Erythroblast (primary cell): ENCODE measurements around the gene PRIMA1.

Experiments
- DNase-seq, 2 experiments: peaks; one replicate each; lab custom pipeline; 2025; lab: John Stamatoyannopoulos, UW
- GATA1 ChIP-seq: IDR thresholded peaks from 2 replicates; pipeline ENCODE4 v1.6.1; 2011; ENCODE audit warnings: low read depth, mild to moderate bottlenecking, control low read depth, low read length, moderate library complexity
- POLR2A ChIP-seq: IDR thresholded peaks from 2 replicates; pipeline ENCODE4 v1.6.1; 2011; ENCODE audit warnings: mild to moderate bottlenecking, low read length

Gene PRIMA1

DNA sequence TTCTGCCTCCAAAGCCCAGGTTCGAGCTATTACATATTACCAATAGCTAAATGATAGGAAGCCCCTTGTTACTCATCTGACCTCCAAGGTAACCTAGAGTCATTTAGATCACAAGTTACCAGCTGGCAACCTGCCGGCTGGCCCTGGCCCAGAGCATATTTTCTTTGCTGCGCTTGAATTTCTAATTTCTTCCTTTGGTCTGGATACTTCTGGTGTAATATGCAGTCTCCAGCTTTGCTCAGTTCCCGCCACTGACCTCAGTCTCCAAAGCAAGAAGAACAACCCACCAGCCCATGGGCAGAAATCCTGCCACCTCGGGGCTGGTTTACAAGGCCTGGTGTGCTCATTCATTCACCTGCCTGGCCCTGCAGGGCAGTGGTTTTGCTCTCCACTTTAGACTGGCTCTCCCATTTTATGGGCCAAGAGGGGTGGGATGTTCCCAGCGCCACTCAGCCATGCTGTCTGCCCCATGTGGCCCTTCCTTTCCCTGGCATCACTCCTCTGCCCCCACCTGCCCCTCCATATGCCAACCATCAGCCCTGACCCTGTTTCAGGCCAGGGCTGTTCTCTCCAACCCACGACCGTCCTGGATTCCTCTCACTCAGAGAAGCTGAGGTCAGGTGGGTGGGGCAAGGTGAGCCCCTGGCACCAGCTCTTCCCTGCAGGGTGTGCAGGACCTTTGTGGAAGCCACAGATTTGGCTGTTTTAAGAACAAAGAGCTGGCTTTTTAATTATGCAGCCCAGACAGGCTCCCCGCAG lies 76.0 kb downstream of the PRIMA1 start:
- TF ChIP-seq GATA1: no peak
- TF ChIP-seq POLR2A: no peak
- no peak for DNase-seq

GRCh38 chr14:93709249-93709648 lies 79.0 kb downstream of the PRIMA1 start:
- TF ChIP-seq POLR2A (no peak), GATA1 (no peak)

DNA sequence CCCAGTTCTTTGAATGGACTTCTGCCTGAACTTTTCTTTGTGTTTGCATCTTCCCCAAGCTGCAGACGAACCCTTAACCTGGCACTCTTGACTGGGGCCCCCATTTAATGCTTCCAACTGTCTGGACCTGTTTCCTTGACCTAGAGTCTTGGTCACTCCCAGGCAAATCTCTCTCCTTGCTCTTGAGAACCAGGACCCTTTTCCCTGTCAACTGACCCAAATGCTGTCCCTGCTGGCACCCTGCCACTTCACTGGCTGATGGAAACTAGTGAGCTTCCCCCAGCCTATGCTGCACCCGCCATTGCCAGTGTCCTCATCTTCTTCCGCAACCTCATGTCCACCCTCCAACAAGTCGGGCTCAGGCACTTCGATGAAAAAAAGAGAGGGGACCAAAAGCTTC lies 79.5 kb downstream of the PRIMA1 start:
- no peak for DNase-seq
- TF ChIP-seq GATA1 (no peak), POLR2A (no peak)

More at GRCh38 chr14:93709249-93709648, 79.0 kb downstream of the PRIMA1 start:
- no peak for DNase-seq

DNA sequence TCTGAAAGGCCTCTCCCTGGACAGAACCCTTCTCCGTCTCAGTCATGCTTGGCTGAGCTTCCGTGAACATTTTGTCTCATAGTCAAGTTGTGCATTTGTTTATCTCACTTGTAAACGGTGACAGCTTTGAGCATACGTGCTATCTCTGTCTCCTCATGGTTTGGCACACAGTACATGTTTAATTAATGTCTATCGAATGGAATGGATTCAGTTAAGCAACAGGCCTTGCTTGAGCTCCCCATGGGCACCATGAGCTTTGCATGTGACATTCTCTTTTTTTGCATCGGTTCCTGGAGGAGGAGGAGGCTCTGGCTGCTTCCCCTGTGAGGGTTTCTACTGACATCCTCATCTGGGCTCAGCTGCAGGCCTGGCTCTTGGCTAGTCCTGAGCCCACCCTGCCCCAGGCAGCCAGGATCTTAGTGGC lies 80.0 kb downstream of the PRIMA1 start:
- DNase-seq: no peak
- no peak for TF ChIP-seq POLR2A
- TF ChIP-seq GATA1: no peak

- no peak for DNase-seq
- TF ChIP-seq GATA1: no peak
- no peak for TF ChIP-seq POLR2A
Observed at GRCh38 chr14:93707475-93707874, 80.8 kb downstream of the PRIMA1 start.

DNA sequence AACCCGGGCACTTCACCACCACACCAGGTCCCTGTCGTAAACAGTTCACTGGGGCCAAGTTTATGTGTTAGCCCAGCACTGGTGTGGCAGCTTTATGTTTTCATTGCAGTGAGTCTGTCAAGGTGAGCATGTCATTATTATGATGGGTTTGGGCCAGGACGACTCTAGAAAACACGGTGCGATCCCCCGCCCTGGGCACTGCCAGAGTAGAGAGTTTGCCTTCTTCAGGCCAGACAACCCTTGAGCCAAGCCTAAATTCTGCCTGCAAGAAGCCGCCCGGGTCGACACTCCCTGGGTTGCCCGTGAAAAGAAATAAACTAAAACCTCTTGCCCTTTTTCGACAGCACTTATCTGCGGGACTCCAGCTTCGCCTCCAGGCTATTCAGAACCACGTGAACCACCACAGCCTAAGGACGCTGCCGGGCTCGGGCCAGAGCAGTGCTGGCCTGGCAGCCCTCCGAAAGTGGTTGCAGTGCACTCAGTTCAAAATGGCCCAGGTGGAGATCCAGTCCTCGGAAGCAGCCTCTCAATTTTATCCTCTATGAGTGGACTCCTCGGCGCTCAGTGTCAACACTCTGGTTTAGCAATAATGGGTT lies 81.8 kb downstream of the PRIMA1 start:
- DNase-seq: no peak
- TF ChIP-seq POLR2A (no peak), GATA1 (no peak)

DNA sequence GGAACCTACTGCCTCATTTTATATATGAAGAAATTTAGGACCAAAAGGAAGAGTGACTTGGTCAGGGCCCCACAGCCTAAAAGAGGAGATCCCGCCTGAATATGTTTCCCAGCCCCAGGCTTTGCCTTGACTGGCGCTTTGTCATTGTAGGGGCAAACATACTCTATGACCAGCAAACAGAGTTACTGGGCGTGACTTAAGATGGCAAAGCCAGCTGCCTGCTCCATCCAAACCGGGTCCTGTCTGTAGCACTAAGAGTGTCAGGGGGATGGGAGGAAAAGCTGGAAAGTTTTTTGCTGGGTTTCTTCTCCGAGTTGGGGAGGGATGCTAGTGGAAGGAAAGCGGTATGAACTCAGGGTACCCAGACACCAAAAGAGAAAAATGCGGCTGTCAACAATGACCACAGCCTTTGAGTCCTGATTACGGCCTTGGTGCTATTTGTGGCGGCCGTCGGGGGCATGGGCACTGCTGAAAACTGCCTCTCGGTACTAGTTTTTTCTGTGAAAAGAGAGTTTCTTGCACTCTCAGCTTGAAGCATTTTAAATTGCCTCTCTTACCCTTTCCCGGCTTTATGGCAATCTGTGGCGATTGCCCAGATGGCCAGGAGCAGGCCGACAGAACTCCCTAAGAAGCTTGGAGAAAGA lies 82.7 kb downstream of the PRIMA1 start:
- TF ChIP-seq POLR2A (no peak), GATA1 (no peak)

GRCh38 chr14:93703941-93704340 lies 84.3 kb downstream of the PRIMA1 start:
- DNase-seq: no peak
- TF ChIP-seq POLR2A: no peak
- no peak for TF ChIP-seq GATA1

More for the DNA sequence above, 82.7 kb downstream of the PRIMA1 start:
- no peak for DNase-seq

GRCh38 chr14:93702946-93703345 lies 85.3 kb downstream of the PRIMA1 start:
- TF ChIP-seq GATA1: no peak
- no peak for TF ChIP-seq POLR2A
- DNase-seq: no peak

DNA sequence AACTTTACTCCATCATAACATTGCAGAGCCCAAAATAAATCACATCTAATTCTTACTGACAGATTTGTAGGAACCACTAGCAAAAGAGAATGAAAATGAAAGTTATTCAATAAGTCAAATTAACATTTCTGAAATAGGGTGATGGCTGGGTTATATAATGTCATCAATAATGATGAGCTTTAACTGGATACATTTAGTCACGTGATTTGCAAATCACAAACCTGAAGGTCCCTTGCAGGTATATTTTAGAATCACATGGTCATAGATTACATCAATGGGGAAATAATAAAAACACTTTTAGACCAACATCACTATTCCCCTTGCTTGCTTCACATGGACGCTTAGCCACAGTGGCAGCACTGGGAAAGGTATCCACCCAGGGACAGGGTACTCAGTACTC lies 86.7 kb downstream of the PRIMA1 start:
- TF ChIP-seq POLR2A (no peak), GATA1 (no peak)
- DNase-seq: no peak

DNA sequence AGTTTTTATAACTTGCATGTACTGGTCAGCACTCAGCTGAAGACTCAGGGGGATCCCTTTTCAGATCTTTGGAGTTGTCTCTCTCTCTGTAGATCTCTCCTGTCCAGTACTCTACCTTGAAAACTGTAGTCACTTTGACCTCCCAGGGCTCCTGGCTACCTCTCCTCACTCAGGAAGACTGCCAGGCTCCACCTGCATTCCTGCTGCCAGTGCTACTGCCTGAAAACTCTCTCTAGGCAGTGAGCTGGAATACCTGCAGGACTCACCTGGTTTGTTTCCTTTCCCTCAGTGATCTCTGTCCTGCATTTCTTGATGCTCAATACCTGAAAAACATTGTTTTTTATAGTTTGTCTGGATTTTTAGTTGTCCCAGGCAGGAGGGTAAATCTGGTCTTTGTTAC lies 87.4 kb downstream of the PRIMA1 start:
- no peak for DNase-seq
- no peak for TF ChIP-seq POLR2A
- no peak for TF ChIP-seq GATA1

GRCh38 chr14:93693914-93694313 lies 94.4 kb downstream of the PRIMA1 start:
- DNase-seq: no peak
- TF ChIP-seq POLR2A: no peak
- TF ChIP-seq GATA1: no peak

- no peak for DNase-seq
- TF ChIP-seq POLR2A (no peak), GATA1 (no peak)
Observed at GRCh38 chr14:93691042-93691780, 97.1 kb downstream of the PRIMA1 start.
